BLaER1 (cell line): ENCODE data around the gene EXOSC6.
"Not testable (repeated sequence)": the region's sequence is repeated elsewhere in the genome, so short reads cannot be mapped to it uniquely, and the experiment has no call there.

ENCODE experiments used
- H3K27ac ChIP-seq: shearing (Covaris generic); formaldehyde crosslinking; 2 replicates; pipeline ENCODE4 v1.8.1; 2022
- H3K27me3 ChIP-seq: shearing (Covaris generic); formaldehyde crosslinking; 2 replicates; pipeline ENCODE4 v1.8.1; 2022
- H3K36me3 ChIP-seq: shearing (Covaris generic); formaldehyde crosslinking; 2 replicates; pipeline ENCODE4 v1.8.1; 2022
- H3K4me1 ChIP-seq: shearing (Covaris generic); formaldehyde crosslinking; 2 replicates; pipeline ENCODE4 v1.8.1; 2022
- H3K4me2 ChIP-seq: shearing (Covaris generic); formaldehyde crosslinking; 2 replicates; pipeline ENCODE4 v1.8.1; 2022
- H3K4me3 ChIP-seq: shearing (Covaris generic); formaldehyde crosslinking; 2 replicates; pipeline ENCODE4 v1.8.1; 2022
- H3K9ac ChIP-seq: shearing (Covaris generic); formaldehyde crosslinking; 2 replicates; pipeline ENCODE4 v1.8.1; 2022
- H3K9me3 ChIP-seq: shearing (Covaris generic); formaldehyde crosslinking; 2 replicates; pipeline ENCODE4 v1.8.1; 2022
- H4K20me1 ChIP-seq: shearing (Covaris generic); formaldehyde crosslinking; 2 replicates; pipeline ENCODE4 v1.8.1; 2022

The EXOSC6 gene

DNA sequence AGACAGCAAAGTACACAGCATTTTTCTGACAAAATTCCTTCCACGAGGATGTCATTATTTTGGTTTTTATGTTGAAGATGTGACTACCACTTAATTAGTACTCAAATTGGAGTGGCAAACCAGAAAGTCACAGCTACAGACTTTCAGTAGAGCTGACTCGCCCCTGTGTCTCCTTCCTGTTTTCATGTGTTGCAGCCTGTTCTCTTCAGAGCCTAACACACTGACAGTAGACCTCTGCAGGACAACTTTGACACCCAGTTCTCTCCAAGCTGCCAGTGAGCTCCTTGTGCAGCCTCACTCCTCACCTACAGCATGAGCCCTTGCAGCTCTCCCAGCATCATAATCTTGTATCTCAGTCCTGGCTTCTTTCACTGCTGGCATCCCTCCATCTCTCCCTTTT lies 29.2 kb downstream of the EXOSC6 start:
- Histone ChIP-seq H3K36me3 (peaks cover 36% of the 10 kb centered on the region), H3K4me2 (peak overlapping the region; percentile 28), H3K4me1 (peaks cover 13% of the 10 kb centered on the region)
- not testable (repeated sequence) for H3K9ac ChIP-seq, H3K27me3 ChIP-seq, H3K4me3 ChIP-seq, H3K9me3 ChIP-seq, H4K20me1 ChIP-seq, H3K27ac ChIP-seq

DNA sequence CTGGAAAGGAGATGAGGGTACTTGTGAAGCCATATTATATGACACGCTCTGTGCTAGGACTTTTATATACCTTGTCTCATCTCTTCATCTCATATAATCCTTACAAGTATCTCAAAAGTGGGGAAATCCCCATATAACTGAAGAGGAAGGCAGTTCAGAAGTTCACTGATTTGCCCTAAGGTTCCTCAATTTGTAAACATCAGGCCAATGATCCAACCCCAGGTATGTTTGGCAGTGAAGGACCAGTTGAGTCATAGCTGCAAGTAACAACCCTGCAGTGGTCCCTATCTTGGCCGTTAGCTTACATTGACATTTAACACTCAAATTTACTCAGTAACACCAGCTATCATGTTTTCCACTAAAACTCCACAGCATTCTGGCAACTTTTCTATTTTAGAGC lies 33.2 kb downstream of the EXOSC6 start:
- H3K27me3 ChIP-seq, H3K4me3 ChIP-seq, H3K27ac ChIP-seq, H3K9ac ChIP-seq, H3K4me2 ChIP-seq, H4K20me1 ChIP-seq, H3K9me3 ChIP-seq: not testable (repeated sequence)
- peaks cover 12% of the 10 kb centered on the region for H3K4me1 ChIP-seq
- H3K36me3 ChIP-seq = peaks cover 34% of the 10 kb centered on the region

DNA sequence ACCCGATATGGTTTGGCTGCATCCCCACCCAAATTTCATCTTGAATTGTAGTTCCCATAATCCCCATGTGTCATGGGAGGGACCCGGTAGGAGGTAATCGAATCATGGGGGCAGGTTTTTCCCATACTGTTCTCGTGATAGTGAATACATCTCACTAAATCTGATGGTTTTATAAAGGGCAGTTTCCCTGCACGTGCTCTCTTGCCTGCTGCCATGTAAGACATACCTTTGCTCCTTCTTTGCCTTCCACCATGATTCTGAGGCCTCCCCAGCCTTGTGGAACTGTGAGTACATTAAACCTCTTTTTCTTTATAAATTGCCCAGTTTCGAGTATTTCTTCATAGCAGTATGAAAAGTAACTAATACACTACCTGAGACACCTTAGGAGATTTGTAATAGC lies 45.4 kb downstream of the EXOSC6 start:
- H3K36me3 ChIP-seq = peaks cover 35% of the 10 kb centered on the region

DNA sequence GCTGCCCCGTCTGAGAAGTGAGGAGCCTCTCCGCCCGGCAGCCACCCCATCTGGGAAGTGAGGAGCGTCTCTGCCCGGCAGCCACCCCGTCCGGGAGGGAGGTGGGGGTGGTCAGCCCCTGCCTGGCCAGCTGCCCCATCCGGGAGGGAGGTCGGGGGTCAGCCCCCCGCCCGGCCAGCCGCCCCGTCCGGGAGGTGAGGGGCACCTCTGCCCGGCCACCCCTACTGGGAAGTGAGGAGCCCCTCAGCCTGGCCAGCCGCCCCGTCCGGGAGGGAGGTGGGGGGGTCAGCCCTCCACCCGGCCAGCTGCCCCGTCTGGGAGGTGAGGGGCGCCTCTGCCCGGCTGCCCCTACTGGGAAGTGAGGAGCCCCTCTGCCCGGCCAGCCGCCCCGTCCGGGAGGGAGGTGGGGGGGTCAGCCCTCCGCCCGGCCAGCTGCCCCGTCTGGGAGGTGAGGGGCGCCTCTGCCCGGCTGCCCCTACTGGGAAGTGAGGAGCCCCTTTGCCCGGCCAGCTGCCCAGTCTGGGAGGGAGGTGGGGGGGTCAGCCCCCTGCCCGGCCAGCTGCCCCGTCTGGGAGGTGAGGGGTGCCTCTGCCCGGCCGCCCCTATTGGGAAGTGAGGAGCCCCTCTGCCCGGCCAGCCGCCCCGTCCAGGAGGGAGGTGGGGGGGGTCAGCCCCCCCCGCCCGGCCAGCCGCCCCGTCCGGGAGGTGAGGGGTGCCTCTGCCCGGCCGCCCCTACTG lies 46.9 kb downstream of the EXOSC6 start:
- not testable (repeated sequence) for H3K27me3 ChIP-seq, H3K4me2 ChIP-seq, H3K4me3 ChIP-seq, H3K9me3 ChIP-seq, H3K9ac ChIP-seq, H3K4me1 ChIP-seq, H3K27ac ChIP-seq, H4K20me1 ChIP-seq
- peaks cover 29% of the 10 kb centered on the region for H3K36me3 ChIP-seq

More for the DNA sequence above, 45.4 kb downstream of the EXOSC6 start:
- H3K9me3 ChIP-seq, H3K4me1 ChIP-seq, H3K4me2 ChIP-seq, H3K27me3 ChIP-seq, H4K20me1 ChIP-seq, H3K27ac ChIP-seq, H3K4me3 ChIP-seq, H3K9ac ChIP-seq: not testable (repeated sequence)

DNA sequence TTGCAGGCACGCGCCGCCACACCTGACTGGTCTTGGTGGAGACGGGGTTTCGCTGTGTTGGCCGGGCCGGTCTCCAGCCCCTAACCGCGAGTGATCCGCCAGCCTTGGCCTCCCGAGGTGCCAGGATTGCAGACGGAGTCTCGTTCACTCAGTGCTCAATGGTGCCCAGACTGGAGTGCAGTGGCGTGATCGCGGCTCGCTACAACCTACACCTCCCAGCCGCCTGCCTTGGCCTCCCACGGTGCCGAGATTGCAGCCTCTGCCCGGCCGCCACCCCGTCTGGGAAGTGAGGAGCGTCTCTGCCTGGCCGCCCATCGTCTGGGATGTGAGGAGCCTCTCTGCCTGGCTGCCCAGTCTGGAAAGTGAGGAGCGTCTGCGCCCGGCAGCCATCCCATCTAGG lies 47.7 kb downstream of the EXOSC6 start:
- H4K20me1 ChIP-seq, H3K27ac ChIP-seq, H3K4me2 ChIP-seq, H3K27me3 ChIP-seq, H3K4me3 ChIP-seq, H3K9ac ChIP-seq, H3K9me3 ChIP-seq, H3K4me1 ChIP-seq: not testable (repeated sequence)
- peaks cover 27% of the 10 kb centered on the region for H3K36me3 ChIP-seq

- not testable (repeated sequence) for H3K4me1 ChIP-seq, H3K9me3 ChIP-seq, H3K27me3 ChIP-seq, H3K4me2 ChIP-seq, H4K20me1 ChIP-seq, H3K27ac ChIP-seq, H3K4me3 ChIP-seq, H3K9ac ChIP-seq
- H3K36me3 ChIP-seq = peaks cover 23% of the 10 kb centered on the region
Observed at GRCh38 chr16:70203508-70203907, 48.2 kb downstream of the EXOSC6 start.

DNA sequence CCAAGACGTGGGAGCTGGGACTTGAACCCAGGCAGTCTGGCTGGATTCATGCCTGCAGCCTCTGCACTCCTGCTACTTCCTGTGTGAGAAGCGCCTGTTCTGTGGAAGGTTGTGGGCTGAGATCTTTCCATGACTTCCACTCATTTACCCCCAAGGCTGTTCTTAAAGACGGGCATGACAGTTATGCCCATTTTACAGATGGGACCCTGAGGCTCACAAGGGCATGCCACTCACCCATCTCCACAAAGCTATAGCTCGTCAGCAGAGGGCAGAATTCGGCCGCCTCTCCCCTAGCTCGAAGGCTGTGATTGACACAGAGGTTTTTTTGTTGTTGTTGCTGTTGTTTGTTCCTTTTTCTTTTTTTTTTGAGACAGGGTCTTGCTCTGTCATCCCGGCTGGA lies 51.7 kb downstream of the EXOSC6 start:
- not testable (repeated sequence) for H3K9me3 ChIP-seq, H3K27ac ChIP-seq, H3K4me3 ChIP-seq, H3K36me3 ChIP-seq, H3K9ac ChIP-seq, H3K4me1 ChIP-seq, H4K20me1 ChIP-seq, H3K27me3 ChIP-seq, H3K4me2 ChIP-seq

DNA sequence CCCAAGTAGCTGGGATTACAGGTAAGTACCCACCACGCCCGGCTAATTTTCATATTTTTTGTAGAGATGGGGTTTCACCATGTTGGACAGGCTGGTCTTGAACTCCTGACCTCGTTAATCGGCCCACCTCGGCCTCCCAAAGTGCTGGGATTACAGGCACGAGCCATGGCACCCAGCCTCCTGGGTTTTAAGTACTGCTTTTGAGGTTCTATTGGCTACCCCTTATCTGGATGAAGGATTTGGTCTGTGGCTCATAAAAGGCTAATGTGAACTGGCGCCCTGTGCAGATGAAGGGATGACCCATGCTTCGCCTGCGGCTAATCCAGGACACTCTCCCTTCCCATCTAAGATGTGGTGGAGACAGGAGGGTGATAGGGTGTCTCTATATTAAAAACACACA lies 52.6 kb downstream of the EXOSC6 start:
- H3K27ac ChIP-seq, H3K4me1 ChIP-seq, H3K27me3 ChIP-seq, H3K9me3 ChIP-seq, H4K20me1 ChIP-seq, H3K36me3 ChIP-seq, H3K4me2 ChIP-seq, H3K4me3 ChIP-seq, H3K9ac ChIP-seq: not testable (repeated sequence)

GRCh38 chr16:70198666-70199065 lies 53.1 kb downstream of the EXOSC6 start:
- not testable (repeated sequence) for H3K9me3 ChIP-seq, H3K27me3 ChIP-seq, H3K4me2 ChIP-seq, H3K36me3 ChIP-seq, H3K4me1 ChIP-seq, H3K9ac ChIP-seq, H3K27ac ChIP-seq, H4K20me1 ChIP-seq, H3K4me3 ChIP-seq

DNA sequence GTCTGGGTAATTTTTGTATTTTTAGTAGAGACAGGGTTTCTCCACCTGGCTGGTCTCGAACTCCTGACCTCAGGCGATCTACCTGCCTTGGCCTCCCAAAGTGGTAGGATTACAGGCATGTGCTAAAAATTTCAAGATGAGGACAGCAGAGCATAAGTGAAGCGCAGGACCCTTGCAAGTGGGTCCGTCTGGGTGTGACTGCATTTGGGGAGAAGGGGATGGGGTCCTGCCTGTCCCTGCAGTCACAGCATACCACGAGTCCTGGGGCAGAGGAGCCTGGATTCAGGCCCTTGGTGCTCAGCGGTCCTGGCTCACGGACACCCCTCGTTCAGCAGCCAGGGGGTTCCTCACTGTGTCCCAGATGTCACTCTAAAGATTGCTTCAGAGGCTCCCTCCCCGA lies 53.5 kb downstream of the EXOSC6 start:
- H3K4me2 ChIP-seq, H3K4me3 ChIP-seq, H3K27ac ChIP-seq: not testable (repeated sequence)

DNA sequence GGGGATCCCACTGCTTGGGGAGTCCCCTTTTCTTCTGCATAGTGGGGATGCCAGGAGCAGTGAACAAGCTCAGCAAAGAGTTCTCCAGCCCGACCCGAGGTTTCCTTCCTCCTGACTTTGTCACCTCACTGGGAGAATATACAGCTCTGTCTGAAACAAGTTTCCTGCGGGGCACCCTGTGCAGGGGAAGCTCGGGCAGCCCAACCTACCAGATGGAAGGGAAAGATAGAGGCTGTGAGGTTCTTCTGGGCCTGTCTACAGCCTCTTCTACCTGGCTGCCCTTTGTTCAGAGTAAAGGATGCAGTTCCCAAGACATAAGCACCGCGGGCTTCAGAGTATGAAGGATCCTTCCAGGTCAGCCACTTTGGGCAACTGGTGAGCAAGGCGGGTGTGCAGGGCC lies 54.1 kb downstream of the EXOSC6 start:
- H3K27me3 ChIP-seq, H3K4me1 ChIP-seq, H4K20me1 ChIP-seq, H3K4me2 ChIP-seq, H3K9ac ChIP-seq, H3K4me3 ChIP-seq, H3K9me3 ChIP-seq, H3K27ac ChIP-seq, H3K36me3 ChIP-seq: not testable (repeated sequence)

More for the DNA sequence above, 53.5 kb downstream of the EXOSC6 start:
- not testable (repeated sequence) for H3K4me1 ChIP-seq, H3K36me3 ChIP-seq, H4K20me1 ChIP-seq, H3K9me3 ChIP-seq, H3K9ac ChIP-seq, H3K27me3 ChIP-seq
